GM12874 (cell line): Measurements from ENCODE around the gene CCL28.

Source experiments
- CTCF ChIP-seq: IDR thresholded peaks from 2 replicates; pipeline ENCODE4 v1.5.1; 2011; ENCODE audit warnings: low read depth, mild to moderate bottlenecking, control low read depth, low read length, moderate library complexity; ENCODE audit not compliant: insufficient read depth

Gene CCL28

GRCh38 chr5:43429016-43429415, 16.8 kb upstream of the CCL28 start:
- TF ChIP-seq CTCF: no peak

- no peak for TF ChIP-seq CTCF
Observed at GRCh38 chr5:43427306-43427705, 15.1 kb upstream of the CCL28 start.

- no peak for TF ChIP-seq CTCF
Observed at GRCh38 chr5:43425983-43426382, 13.8 kb upstream of the CCL28 start.

- no peak for TF ChIP-seq CTCF
Observed at GRCh38 chr5:43422143-43422542, 10.0 kb upstream of the CCL28 start.

GRCh38 chr5:43421450-43422133, 9.4 kb upstream of the CCL28 start:
- TF ChIP-seq CTCF: no peak

GRCh38 chr5:43420241-43420640, 8.1 kb upstream of the CCL28 start:
- no peak for TF ChIP-seq CTCF

- TF ChIP-seq CTCF: no peak
Observed at GRCh38 chr5:43418561-43418960, 6.4 kb upstream of the CCL28 start.
